NCI-H774 (cell line): ENCODE measurements around the gene NEBL.

Source experiments
- DNase-seq: peaks from one replicate; lab custom pipeline; 2025; lab: John Stamatoyannopoulos, UW

NEBL gene

DNA sequence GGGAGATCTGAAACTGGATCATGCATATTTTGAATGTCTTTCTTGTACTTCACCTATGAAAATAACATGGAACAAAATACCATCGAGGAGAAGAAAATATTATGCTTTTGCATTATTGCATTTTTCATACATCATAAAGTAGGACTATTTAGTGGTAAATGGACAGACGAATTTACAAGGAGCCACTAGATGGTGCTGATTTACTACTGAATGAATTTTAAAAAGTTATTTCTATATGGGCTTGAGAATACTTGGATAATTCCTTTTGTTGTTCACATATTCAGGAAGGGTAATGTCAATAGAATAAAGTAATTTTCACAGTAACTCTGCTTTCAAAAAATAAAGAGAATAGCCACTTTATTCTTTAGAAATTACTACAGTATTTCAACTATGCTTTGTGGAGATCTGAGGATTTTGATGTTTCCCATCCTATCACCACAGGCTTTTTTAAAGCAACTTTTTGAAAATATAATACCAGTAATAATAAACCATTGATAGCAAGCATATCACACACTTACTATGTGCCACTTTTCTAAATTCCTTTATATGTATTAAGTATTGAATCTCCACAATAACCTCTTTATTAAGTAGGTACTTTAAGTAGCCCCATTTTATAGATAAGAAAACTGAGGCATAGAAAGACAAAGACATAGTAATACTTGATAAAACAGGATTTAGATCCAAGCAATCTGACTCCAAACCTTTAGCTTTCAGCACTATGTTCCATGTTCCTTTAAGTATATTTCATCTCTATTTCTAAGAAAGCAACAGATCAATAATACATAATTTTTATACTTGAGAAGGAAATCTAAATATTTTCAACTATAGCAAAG is 38.6 kb downstream of the NEBL start:
- peak; percentile 20 for DNase-seq

GRCh38 chr10:20856484-20856883 is 40.6 kb downstream of the NEBL start:
- no peak for DNase-seq

DNA sequence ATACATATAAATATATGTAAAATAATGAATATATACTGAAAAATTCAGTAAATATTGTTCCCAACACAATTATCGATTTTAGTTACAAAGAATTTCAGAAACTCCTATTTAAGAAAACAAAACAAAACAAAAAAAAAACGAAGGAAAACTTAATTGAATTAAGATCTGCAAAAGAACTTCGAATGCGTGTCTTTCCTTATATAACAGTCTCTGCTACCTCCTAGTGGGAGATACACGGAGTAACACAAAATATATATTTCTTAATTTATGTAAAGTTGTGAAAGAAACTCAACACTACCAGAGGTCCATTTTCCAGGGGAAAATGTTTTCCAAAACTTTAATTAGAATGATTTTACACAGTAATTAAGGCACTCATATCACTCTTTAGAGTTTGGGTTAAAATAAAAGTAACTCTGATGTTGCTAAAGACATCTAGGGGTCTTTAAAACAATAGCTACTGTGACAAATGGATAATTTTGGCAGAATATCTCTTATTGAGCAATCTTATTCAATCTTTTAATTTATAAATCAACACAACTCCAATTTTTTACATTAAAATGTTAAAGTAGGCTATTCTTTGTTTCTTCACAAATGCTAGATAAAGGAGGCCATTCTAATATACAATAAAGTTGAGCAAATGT is 41.6 kb downstream of the NEBL start:
- no peak for DNase-seq

DNA sequence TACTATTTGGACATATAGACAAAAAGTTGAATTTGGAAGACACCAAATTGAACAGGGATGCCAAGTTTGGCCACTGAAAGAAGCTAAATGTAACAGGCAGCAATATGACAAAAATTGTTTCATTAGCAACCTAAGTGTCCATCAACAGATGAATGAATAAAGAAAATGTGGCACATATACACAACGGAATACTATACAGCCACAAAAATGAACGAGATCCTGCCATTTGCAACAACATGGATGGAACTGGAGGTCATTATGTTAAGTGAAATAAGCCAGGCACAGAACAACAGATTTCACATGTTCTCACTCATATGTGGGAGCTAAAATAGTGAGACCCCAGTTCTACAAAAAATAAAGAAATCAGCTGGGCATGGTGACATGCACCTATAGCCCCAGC is 43.8 kb downstream of the NEBL start:
- DNase-seq: no peak

GRCh38 chr10:20852303-20852702 is 44.8 kb downstream of the NEBL start:
- no peak for DNase-seq

- DNase-seq: no peak
Observed at GRCh38 chr10:20847512-20847911, 49.6 kb downstream of the NEBL start.

DNA sequence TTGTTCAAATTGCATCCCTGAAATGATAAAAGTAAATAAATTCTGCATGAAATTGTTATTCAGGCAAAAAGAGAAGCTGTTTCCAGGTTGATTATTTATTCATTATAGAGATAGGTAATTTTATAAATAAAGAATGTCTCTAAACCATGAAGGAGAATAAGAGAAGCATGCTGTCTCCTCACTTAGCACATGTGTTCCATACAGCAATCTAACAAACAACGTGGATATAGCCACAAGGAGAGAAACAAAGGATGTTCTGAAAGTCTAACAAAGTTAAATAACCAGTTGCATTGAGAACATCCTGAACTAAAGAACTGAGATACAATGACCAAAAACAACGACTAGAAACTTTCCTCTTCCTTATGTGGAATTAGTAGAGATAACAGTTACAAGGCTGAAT is 50.8 kb downstream of the NEBL start:
- DNase-seq: no peak

GRCh38 chr10:20841419-20841818 is 55.7 kb downstream of the NEBL start:
- DNase-seq: no peak

DNA sequence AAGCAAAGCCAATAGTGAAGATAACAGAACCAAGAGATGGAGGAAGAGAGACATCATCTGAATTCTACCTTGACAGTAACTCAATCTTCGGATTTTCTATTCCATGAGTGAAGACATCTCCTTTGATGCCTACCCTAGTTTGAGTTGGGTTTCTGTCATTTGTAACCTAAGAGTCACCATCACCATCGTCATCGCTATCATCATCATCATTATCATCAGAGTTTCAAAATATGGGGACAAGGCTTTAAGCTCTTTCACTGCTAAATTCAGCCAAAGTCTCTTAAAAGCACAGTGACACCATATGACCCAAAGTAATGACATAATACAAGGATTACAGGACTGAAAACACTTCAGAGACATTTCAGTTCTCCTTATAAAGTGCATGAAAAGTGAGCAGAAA is 57.2 kb downstream of the NEBL start:
- no peak for DNase-seq

- no peak for DNase-seq
Observed at GRCh38 chr10:20839141-20839540, 58.0 kb downstream of the NEBL start.

GRCh38 chr10:20836401-20836800 is 60.7 kb downstream of the NEBL start:
- DNase-seq: no peak

- DNase-seq: no peak
Observed at GRCh38 chr10:20835335-20835734, 61.8 kb downstream of the NEBL start.

DNA sequence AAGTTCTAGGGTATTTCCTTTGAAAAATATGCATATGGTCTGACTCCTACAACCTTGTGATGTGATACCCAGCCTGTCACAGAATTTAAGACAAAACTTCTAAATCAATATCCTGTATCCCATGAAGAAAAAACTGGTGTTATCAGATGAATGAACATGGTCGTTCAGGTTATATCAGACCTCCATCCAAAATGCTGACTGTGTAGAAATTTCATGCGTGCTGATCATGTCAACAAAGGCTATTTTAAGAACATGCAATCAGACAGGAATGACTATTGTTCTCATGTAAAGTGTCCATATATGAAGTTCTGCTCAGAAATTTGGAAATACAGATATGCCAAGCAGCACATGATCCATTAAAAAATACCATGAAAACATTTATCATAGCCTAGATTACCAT is 62.3 kb downstream of the NEBL start:
- no peak for DNase-seq

DNA sequence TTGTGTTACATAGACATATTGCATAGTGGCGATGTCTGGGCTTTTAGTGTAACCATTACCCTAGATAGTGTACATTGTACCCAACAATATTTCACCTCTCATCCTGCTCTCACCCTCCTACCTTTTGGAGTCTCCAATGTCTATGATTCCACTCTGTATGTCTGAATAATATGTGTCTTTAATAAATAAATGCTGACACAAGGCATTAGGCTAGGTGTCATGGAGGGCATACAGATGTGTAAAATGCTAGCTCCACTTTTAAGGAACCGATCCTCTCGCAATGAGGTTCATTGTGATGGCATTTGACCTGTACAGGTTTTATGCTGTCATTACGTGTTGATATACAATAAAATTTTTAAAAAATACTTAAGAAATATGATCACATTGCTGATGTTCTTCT is 74.3 kb downstream of the NEBL start:
- no peak for DNase-seq

- no peak for DNase-seq
Observed at GRCh38 chr10:20817646-20818045, 79.5 kb downstream of the NEBL start.

GRCh38 chr10:20817116-20817515 is 80.0 kb downstream of the NEBL start:
- DNase-seq: no peak

GRCh38 chr10:20814116-20814515 is 83.0 kb downstream of the NEBL start:
- DNase-seq: no peak

DNA sequence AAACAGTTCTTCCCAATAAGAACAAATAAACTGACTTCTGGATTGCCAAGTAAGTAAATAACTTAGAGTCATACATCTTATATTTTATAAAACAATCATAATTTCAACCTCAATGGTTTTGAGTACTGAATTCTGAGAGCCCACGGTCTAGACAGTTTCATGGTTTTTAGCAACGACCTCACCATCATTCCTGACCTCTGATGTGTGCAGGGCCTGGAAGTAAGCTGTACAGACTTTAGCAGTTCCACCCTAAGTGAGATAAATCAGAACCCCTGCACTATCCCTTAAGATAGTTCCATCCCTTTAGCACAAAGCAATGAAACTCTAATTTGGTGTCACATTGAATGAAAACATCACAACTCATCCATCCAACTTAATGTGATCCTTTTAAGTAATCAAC is 86.0 kb downstream of the NEBL start:
- no peak for DNase-seq

GRCh38 chr10:20809631-20810030 is 87.5 kb downstream of the NEBL start:
- DNase-seq: no peak

- no peak for DNase-seq
Observed at GRCh38 chr10:20806487-20806886, 90.6 kb downstream of the NEBL start.

DNA sequence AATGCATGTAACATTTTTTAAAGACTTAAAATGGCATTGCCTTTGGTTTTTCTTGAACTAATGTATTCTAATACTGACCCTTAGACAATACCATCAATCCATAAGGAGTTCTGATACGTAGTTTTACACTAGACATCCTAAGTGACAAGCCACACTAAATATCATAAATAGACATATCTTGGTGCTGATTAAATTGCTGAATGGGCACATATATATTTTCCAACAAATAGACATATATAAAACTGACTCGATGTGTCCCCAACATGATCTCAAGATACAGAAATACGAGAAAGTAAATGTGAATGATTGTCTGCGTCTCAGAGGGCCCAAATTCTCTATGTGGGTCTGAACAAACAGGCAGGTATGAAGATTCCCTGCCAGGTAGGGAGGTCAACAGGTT is 99.8 kb downstream of the NEBL start:
- DNase-seq: no peak

DNA sequence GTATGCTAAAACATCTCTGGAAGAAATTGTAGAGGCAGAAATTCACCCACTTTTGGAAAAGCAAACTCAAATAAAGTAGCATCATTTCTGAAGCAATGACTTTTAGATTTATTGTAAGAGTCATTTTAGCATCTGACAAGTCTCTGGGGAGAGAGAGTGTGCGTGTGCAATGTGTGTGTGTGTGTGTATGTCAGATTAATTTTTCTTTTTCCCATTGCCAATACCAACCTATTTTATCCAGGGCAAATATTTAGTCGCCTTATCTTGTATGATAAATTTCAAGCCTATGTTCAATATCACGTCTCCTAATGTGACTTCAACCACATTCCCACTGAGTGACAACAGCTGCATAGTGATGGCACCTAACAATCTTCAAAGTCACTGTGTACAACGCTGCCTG is 101.7 kb downstream of the NEBL start:
- DNase-seq: no peak

GRCh38 chr10:20785174-20785573 is 111.9 kb downstream of the NEBL start:
- DNase-seq: no peak
